ENCODE measurements around the gene COL8A1. TPM values are rescaled to one million over a fixed set of nuclear protein-coding genes. Genes with fewer than 3 reads are reported as not detected.

The COL8A1 gene
- total RNA-seq, 1 donor from 2014 or later: 0.09 TPM

DNA sequence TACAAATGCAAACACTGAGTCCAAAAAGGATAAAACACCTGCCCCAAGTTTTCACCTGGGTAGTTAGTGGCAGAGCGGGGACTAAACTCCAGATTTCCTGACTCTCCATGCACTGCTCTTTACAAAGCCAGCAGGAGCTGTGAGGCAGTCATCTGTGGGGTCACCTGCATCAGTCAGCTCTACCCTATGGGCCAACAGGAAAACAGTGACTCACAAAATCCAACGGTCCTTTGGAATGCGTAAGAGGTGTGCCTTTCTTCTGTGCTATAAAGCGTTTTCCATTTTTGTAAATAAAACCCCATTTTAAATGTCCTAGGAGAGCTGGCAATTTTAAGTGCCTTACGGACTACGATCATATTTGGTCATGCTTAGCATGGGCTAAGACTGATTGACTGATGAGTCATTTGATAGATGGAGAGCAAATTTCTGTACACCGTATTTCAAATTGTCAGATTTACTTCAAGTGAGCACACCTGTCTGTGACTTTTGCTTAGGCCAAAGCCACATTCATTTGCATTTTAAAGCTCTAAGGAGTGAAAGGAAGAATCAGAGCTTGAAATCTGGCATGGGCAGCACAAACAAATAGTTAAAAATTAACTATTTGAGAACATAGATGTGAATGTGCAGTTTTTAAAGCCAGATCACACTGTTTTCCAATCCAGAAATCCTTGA is 4.4 kb upstream of the COL8A1 start:
- TF ChIP-seq, protein P1, sequence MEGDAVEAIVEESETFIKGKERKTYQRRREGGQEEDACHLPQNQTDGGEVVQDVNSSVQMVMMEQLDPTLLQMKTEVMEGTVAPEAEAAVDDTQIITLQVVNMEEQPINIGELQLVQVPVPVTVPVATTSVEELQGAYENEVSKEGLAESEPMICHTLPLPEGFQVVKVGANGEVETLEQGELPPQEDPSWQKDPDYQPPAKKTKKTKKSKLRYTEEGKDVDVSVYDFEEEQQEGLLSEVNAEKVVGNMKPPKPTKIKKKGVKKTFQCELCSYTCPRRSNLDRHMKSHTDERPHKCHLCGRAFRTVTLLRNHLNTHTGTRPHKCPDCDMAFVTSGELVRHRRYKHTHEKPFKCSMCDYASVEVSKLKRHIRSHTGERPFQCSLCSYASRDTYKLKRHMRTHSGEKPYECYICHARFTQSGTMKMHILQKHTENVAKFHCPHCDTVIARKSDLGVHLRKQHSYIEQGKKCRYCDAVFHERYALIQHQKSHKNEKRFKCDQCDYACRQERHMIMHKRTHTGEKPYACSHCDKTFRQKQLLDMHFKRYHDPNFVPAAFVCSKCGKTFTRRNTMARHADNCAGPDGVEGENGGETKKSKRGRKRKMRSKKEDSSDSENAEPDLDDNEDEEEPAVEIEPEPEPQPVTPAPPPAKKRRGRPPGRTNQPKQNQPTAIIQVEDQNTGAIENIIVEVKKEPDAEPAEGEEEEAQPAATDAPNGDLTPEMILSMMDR (IDR thresholded peaks at IDR 0.05): no peak
- DNase-seq (no peak), ATAC-seq (ENCODE audit: low read depth) (no peak)
- H3K36me3 Mint-ChIP-seq (ENCODE audit: low read depth): no peaks in the 10 kb centered on the region
- peaks cover 29% of the 10 kb centered on the region for H3K27me3 Mint-ChIP-seq
- peaks cover 3% of the 10 kb centered on the region for H3K4me1 Mint-ChIP-seq
- CTCF ChIA-PET: no interaction called here
- POLR2A ChIA-PET: no interaction called here
- no peaks in the 10 kb centered on the region for H3K9me3 Mint-ChIP-seq
- no peak overlapping the region for H3K27ac Mint-ChIP-seq
- intact Hi-C loops (cut with micrococcal nuclease): no loop called here
- no peak overlapping the region for H3K4me3 Mint-ChIP-seq

DNA sequence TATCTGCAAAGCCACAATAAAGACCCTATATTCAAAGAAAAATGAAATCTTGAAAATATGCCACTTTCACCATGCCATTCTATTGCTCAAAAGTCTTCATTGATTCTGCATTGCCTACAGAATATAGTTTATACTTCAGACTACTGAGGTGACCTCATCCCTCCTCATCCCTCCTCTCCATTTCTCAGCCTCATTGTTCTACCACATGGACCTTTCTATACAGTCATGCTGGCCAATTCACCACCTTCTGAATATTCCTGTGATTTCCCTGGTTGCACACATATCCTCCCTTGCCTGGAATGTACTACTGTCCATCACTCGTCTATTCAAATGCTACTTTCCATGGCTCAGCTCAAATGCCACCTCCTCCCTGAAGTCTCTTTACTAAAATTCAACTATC is 3.5 kb upstream of the COL8A1 start:
- no peak overlapping the region for H3K27ac Mint-ChIP-seq
- ChIA-PET CTCF (no interaction called here), POLR2A (no interaction called here)
- no peaks in the 10 kb centered on the region for H3K9me3 Mint-ChIP-seq
- TF ChIP-seq, protein P1 (IDR thresholded peaks at IDR 0.05): no peak
- H3K36me3 Mint-ChIP-seq (ENCODE audit: low read depth): no peaks in the 10 kb centered on the region
- ATAC-seq (ENCODE audit: low read depth): no peak
- peaks cover 3% of the 10 kb centered on the region for H3K4me1 Mint-ChIP-seq
- intact Hi-C loops (cut with micrococcal nuclease): no loop called here
- peaks cover 34% of the 10 kb centered on the region for H3K27me3 Mint-ChIP-seq
- no peak overlapping the region for H3K4me3 Mint-ChIP-seq
- DNase-seq: no peak

DNA sequence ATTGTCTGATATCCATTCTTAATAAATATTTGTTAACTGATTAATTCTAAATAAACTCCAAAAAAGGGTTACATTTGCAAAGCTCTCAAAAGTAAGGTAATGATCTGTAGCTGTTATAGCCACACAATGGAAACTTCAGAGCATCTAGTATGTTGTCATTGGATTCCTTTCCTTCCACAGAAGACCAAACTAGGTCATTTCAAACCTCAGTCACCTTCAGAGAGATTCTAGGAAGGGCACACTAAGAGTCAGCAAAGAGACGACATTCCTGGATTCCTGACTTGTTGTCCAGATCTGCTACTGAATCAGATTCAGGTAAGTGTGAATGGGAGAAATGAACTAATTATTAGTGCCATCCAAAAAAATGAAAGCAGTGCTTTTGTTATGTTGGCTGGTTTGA is 3.0 kb upstream of the COL8A1 start:
- H3K4me3 Mint-ChIP-seq: no peak overlapping the region
- intact Hi-C loops (cut with micrococcal nuclease): no loop called here
- TF ChIP-seq, protein P1 (IDR thresholded peaks at IDR 0.05): no peak
- ATAC-seq (ENCODE audit: low read depth) (no peak), DNase-seq (no peak)
- H3K36me3 Mint-ChIP-seq (ENCODE audit: low read depth): no peaks in the 10 kb centered on the region
- H3K27me3 Mint-ChIP-seq: peaks cover 36% of the 10 kb centered on the region
- no peak overlapping the region for H3K27ac Mint-ChIP-seq
- ChIA-PET CTCF (no interaction called here), POLR2A (no interaction called here)
- peaks cover 3% of the 10 kb centered on the region for H3K4me1 Mint-ChIP-seq
- H3K9me3 Mint-ChIP-seq: no peaks in the 10 kb centered on the region

DNA sequence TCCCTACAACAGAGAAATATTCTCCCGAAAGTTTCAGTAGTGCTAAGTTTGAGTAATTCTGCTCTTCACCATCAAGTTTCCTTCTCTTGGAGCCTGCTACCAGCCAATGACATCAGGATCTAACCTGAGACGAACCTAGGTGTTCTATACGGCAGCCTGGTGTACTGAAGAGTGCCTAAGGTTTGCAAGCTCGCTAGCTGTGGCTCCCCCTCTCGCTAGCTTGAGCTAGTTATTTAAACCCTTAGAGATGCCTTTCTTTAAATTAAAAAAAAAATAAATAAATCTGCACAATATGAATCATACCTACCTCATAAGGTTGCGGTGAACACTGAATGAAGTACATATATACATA is 1.4 kb upstream of the COL8A1 start:
- Mint-ChIP-seq H3K9me3 (no peaks in the 10 kb centered on the region), H3K4me1 (peaks cover 3% of the 10 kb centered on the region), H3K27me3 (peaks cover 43% of the 10 kb centered on the region), H3K4me3 (no peak overlapping the region), H3K36me3 (ENCODE audit: low read depth) (no peaks in the 10 kb centered on the region), H3K27ac (no peak overlapping the region)
- CTCF ChIA-PET: no interaction called here
- intact Hi-C loops (cut with micrococcal nuclease): no loop called here
- TF ChIP-seq, protein P1 (IDR thresholded peaks at IDR 0.05): no peak
- DNase-seq (no peak), ATAC-seq (ENCODE audit: low read depth) (no peak)
- POLR2A ChIA-PET: no interaction called here

DNA sequence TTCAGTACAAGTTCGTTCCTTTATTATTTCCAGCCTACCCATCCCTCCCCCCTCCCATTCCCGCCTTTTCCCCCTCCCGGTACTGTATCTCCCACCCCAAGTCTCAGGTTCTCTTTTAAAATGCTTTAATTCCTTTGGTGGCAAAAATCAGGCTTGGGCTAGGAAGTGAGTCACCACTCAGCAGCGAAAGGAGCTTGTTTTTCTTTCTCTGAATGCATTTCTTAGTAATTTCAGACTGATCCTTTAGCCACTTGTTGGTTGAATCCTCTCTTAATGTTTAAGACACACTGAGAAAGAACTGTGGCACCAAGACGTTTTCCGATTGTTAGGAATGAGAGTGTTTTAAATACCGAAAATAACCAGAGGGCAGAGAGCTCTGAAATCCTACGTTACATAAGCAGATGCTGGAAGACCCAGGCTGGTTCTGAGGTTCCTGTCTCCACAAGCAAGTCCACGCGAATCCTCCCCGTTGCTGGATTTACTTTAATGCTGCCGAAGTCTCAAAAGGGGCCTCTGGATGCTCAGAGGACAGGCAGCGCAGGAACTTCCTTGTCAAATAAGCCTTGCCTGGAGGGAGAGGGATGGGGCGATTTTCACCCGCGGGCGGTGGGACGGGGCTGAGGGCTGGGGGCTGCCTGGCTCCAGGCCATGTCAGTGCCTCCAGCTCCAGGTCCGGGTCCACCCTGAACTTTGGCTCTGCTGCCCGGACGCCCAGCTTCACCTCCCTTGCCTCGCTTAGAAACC is 854 bp upstream of the COL8A1 start:
- ATAC-seq (ENCODE audit: low read depth) (no peak), DNase-seq (no peak)
- no peak overlapping the region for H3K27ac Mint-ChIP-seq
- H3K36me3 Mint-ChIP-seq (ENCODE audit: low read depth): no peaks in the 10 kb centered on the region
- H3K9me3 Mint-ChIP-seq: no peaks in the 10 kb centered on the region
- ChIA-PET CTCF (no interaction called here), POLR2A (no interaction called here)
- TF ChIP-seq, protein P1 (IDR thresholded peaks at IDR 0.05): no peak
- H3K27me3 Mint-ChIP-seq: peaks cover 45% of the 10 kb centered on the region
- intact Hi-C loops (cut with micrococcal nuclease): no loop called here
- peaks cover 3% of the 10 kb centered on the region for H3K4me1 Mint-ChIP-seq
- no peak overlapping the region for H3K4me3 Mint-ChIP-seq

Data from activated B cell treated with CpG ODN at 0.5 μM for 24 hours (primary cell).